Duodenal mucosa (tissue), 2 donors: Measurements from ENCODE around the gene KCNE3.

Experiments
- H3K27ac ChIP-seq: one replicate; pipeline ENCODE4 v1.7.0; 2013; ENCODE audit warnings: low read depth, low read length
- H3K27me3 ChIP-seq, 2 donors: one replicate each; pipeline ENCODE4 v1.7.0; 2013; ENCODE audit warnings: low read length in 2 of 2, control low read depth in 1 of 2; ENCODE audit not compliant: insufficient read depth in 2 of 2, control insufficient read depth in 1 of 2
- H3K36me3 ChIP-seq, 2 donors: one replicate each; pipeline ENCODE4 v1.7.0; 2013; ENCODE audit warnings: low read length in 2 of 2, control low read depth in 1 of 2; ENCODE audit not compliant: insufficient read depth in 2 of 2, control insufficient read depth in 1 of 2
- H3K4me1 ChIP-seq, 2 donors: one replicate each; pipeline ENCODE4 v1.7.0; 2013; ENCODE audit warnings: low read length in 2 of 2, control low read depth in 1 of 2; ENCODE audit not compliant: insufficient read depth in 2 of 2, control insufficient read depth in 1 of 2
- H3K4me3 ChIP-seq, 2 donors: one replicate each; pipeline ENCODE4 v1.7.0; 2013; ENCODE audit warnings: low read length in 2 of 2, low read depth in 1 of 2
- H3K9ac ChIP-seq, 2 donors: one replicate each; pipeline ENCODE4 v1.7.0; 2013; ENCODE audit warnings: low read length in 2 of 2, low read depth in 1 of 2
- H3K9me3 ChIP-seq, 2 donors: one replicate each; pipeline ENCODE4 v1.7.0; 2013; ENCODE audit warnings: low read length in 2 of 2, control low read depth in 1 of 2; ENCODE audit not compliant: control insufficient read depth in 1 of 2

The KCNE3 gene

GRCh38 chr11:74446532-74446938, 20.8 kb downstream of the KCNE3 start:
- Histone ChIP-seq H3K4me1 (peaks cover 17% of the 10 kb centered on the region in 2 donors), H3K36me3 (no peaks in the 10 kb centered on the region), H3K27ac (no peak overlapping the region), H3K4me3 (no peak overlapping the region), H3K9me3 (no peaks in the 10 kb centered on the region), H3K27me3 (no peaks in the 10 kb centered on the region), H3K9ac (no peak overlapping the region)

DNA sequence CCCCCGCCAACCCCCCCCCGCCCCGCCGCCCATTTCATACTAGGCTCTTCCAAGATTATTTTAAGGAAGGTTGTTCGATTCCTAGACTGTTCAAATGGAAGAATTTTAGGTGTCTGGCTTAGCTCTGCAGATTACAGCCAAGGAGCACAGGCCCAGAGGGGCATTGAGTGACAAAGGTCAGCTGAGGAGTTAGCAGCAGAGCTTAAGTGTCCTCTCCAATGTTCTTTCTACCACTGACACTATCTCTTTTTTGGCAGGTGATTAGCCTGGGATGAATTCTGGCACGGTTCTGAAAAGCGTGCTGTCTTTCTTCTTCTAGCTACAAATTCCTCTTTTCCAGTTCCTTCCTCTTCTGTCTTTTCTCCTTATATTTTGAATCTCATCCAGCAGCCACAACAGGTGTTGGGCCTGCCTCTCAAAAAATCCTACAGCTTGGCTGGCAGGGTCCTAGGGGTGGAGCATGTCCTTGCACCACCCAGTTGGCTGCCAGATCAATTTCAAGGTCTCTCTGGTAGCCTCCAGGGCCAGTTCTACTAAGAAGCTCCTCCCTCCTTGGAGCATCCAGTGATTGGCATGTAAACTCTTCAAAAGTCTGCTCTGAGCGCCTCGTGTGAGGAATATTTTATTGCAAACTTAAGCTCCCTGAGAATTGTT, 23.0 kb downstream of the KCNE3 start:
- H3K27me3 ChIP-seq = no peaks in the 10 kb centered on the region
- H3K9me3 ChIP-seq = no peaks in the 10 kb centered on the region
- no peak overlapping the region for H3K9ac ChIP-seq
- H3K27ac ChIP-seq = no peak overlapping the region
- no peak overlapping the region for H3K4me3 ChIP-seq
- H3K4me1 ChIP-seq = peaks cover 17% of the 10 kb centered on the region in 2 donors
- no peaks in the 10 kb centered on the region for H3K36me3 ChIP-seq

DNA sequence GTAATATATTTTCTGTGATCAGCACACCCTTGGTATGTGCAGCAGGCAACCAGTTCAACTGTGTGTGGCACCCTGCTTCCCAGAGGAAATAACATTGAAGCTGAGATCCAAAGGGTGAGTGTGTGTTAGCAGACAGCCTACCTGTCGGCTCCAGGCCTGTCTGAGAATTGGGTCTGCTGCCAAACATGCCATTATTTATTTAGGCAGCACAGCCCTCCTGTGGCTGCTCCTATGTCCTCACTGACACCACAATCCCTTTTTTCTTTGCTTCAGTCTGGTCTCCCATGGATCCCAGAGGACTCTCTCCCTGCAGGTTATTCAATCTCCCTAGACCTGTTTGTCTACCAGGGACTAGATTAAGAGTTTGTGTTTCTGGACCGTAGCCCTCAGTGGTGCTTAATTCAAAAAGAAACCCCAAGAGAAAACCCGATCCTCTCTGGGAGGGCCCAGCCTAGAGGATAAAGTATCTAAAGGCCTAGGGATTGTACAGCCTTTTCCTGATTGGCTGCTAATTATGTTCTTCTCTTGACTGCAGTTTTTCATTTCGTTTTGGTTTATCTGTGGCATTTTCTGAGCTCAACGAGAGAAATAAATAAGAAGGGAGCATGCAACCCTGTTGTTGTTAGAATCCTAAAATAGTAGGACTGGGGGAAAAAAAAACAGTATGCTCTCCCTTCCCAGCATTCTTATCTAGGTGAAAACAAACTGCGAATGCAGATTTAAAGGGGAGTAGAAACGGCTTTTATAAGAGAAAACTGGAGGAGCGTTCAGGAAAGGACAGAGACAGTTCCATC, 24.1 kb downstream of the KCNE3 start:
- no peak overlapping the region for H3K9ac ChIP-seq
- H3K4me1 ChIP-seq = peaks cover 14 to 17% of the 10 kb centered on the region in 2 donors
- H3K36me3 ChIP-seq = no peaks in the 10 kb centered on the region
- H3K27ac ChIP-seq = no peak overlapping the region
- no peaks in the 10 kb centered on the region for H3K27me3 ChIP-seq
- H3K9me3 ChIP-seq = no peaks in the 10 kb centered on the region
- H3K4me3 ChIP-seq = no peak overlapping the region

DNA sequence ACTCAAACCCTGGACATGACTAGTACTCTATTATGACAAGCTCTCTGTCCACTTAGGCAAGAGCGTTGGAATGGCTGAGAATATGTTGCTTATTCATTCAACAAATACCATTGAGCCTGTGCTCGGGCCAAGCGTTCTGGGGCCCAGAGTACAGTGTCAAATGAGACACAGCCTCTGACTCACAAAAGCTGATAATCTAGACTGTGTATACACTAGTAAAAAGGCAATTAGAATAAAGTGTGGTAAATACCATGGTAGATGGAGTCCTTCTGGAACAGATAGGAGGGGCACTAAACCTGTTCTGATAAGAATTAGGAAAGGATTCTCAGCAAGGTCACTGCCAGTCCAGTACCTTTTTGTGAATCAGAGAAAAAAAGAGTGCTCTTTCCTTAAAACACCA, 24.7 kb downstream of the KCNE3 start:
- Histone ChIP-seq H3K27ac (no peak overlapping the region), H3K9me3 (no peaks in the 10 kb centered on the region), H3K9ac (no peak overlapping the region), H3K4me1 (peaks cover 14 to 17% of the 10 kb centered on the region in 2 donors), H3K4me3 (no peak overlapping the region), H3K36me3 (no peaks in the 10 kb centered on the region), H3K27me3 (no peaks in the 10 kb centered on the region)

DNA sequence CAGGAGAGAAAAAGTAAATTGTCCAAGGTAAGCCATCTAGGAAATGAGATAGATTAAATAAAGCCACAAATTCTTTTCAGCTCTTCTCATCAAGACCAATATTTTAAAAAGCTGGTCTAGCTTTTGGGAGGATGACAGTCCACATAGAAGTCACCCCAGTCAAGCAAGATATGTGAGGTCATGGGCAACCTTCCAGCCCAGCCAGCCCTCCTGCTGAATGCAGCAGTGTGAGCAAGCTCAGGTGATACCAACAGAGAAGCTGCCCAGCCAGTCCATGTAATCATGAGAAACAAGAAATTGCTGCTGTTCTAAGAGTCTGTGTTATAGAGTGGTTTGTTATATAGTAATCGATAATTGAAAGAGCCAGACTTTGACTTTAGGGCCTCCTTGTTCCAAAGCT, 28.7 kb downstream of the KCNE3 start:
- Histone ChIP-seq H3K4me1 (peaks cover 14 to 15% of the 10 kb centered on the region in 2 donors), H3K27me3 (no peaks in the 10 kb centered on the region), H3K4me3 (no peak overlapping the region), H3K36me3 (no peaks in the 10 kb centered on the region), H3K9ac (no peak overlapping the region), H3K27ac (no peak overlapping the region), H3K9me3 (no peaks in the 10 kb centered on the region)

DNA sequence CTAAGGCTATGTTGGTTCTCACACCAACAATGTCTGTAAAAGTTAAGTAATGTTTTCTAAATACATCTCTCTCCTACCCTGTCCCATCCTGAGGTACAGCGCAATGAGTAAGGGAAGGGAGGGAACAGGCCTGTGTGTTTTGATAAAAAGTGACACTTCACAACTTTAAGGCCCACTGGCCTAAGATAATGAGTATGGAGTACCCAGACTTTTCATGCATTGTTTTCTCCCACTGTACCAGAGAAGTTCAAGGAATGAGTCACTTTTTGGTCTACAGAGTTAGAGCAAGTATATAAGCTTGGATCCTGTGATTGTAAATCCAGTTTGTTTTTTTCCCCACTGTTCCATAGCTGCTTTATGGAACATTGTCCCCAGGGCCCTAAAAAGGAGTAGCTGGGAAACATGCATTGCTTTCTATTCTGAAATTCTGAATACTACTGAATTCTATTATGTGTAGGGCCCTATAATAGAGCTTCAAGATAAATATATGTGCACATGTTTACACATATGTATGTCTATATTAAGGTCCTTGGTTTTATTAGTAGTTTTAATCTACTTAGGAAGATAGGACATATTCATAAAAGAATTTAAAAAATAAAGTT, 29.8 kb downstream of the KCNE3 start:
- Histone ChIP-seq H3K27ac (no peak overlapping the region), H3K36me3 (no peaks in the 10 kb centered on the region), H3K4me3 (no peak overlapping the region), H3K9ac (no peak overlapping the region), H3K9me3 (no peaks in the 10 kb centered on the region), H3K4me1 (peaks cover 4 to 5% of the 10 kb centered on the region in 2 donors), H3K27me3 (no peaks in the 10 kb centered on the region)

GRCh38 chr11:74434528-74434927, 32.8 kb downstream of the KCNE3 start:
- no peaks in the 10 kb centered on the region for H3K4me1 ChIP-seq
- H3K27ac ChIP-seq = no peak overlapping the region
- no peaks in the 10 kb centered on the region for H3K9me3 ChIP-seq
- no peaks in the 10 kb centered on the region for H3K36me3 ChIP-seq
- no peak overlapping the region for H3K4me3 ChIP-seq
- H3K27me3 ChIP-seq = no peaks in the 10 kb centered on the region
- H3K9ac ChIP-seq = no peak overlapping the region

DNA sequence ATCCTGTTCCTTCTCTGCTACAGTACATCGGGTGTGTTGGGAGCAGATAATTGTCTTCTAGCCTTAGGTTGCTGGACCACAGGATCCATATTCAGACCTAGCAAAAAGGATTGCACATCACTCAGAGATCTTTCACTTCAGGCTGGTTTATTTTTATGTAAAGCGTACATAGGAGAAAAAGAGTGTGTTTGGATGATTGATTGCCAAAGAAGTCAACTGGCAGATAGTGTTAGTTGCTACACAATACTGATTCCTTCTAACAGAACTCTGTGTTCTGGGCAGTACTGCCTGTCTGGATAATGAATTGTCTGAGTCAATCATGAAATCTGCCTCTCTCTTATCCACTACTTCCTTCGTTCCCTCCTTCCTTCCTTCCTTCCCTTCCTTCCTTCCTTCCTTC, 38.1 kb downstream of the KCNE3 start:
- no peaks in the 10 kb centered on the region for H3K4me1 ChIP-seq
- H3K27ac ChIP-seq = no peak overlapping the region
- no peak overlapping the region for H3K4me3 ChIP-seq
- H3K9ac ChIP-seq = no peak overlapping the region
- H3K9me3 ChIP-seq = no peaks in the 10 kb centered on the region
- H3K36me3 ChIP-seq = no peaks in the 10 kb centered on the region
- no peaks in the 10 kb centered on the region for H3K27me3 ChIP-seq

- Histone ChIP-seq H3K4me1 (no peaks in the 10 kb centered on the region), H3K9me3 (no peaks in the 10 kb centered on the region), H3K9ac (no peak overlapping the region), H3K36me3 (no peaks in the 10 kb centered on the region), H3K27ac (no peak overlapping the region), H3K27me3 (no peaks in the 10 kb centered on the region), H3K4me3 (no peak overlapping the region)
Observed at GRCh38 chr11:74427384-74427886, 39.9 kb downstream of the KCNE3 start.

DNA sequence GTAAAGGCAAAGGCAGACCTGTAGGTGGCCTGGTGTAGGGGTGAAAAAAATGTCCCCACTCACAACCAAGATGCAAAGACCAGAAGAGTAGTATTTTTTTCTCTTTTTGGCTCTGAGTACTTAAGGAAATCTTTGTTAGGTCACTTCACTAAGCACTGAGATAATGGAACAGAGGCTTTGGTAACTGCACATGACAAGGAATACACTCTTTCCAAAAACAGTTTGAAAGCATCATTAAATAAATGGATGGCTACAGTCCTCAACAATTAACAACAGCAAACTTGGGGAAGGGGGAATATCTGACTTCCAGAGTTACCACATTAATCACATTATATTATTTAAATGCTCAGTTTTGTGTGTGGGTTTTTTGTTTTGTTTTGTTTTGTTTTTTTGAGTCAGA, 42.2 kb downstream of the KCNE3 start:
- Histone ChIP-seq H3K9ac (no peak overlapping the region), H3K4me3 (no peak overlapping the region), H3K4me1 (no peaks in the 10 kb centered on the region), H3K27ac (no peak overlapping the region), H3K36me3 (no peaks in the 10 kb centered on the region), H3K9me3 (no peaks in the 10 kb centered on the region), H3K27me3 (no peaks in the 10 kb centered on the region)
